GM12878 (cell line): ENCODE results near the gene DEFB126. TPM values are rescaled to one million over a fixed set of nuclear protein-coding genes. Genes with fewer than 3 reads are reported as not detected.

Source experiments
- ATAC-seq: fragments of 200-7000 bp; cut with Tn5 transposase; 3 replicates; pipeline ENCODE4 v1.9.1; 2020; ENCODE audit warnings: mild to moderate bottlenecking, moderate library complexity
- BruUV-seq: library from RNA; stranded (reverse); fragments of 400-500 nt; replicated peaks from 2 replicates; lab custom pipeline; 2021; lab: Mats Ljungman, UMichigan
- CTCF ChIA-PET: fragments of 300-600 bp; sonication (Branson Sonifier 250); formaldehyde crosslinking; extraction: SDS; loops from one replicate; lab custom pipeline; 2021; ENCODE audit warnings: inconsistent platforms; lab: Yijun Ruan, JAX
- POLR2A ChIA-PET: fragments of 350-600 bp; formaldehyde crosslinking; extraction: SDS; loops from one replicate; lab custom pipeline; 2021; ENCODE audit warnings: inconsistent platforms; lab: Charles Lee
- RAD21 ChIA-PET: fragments of 300-600 bp; sonication (Branson Sonifier 250); formaldehyde crosslinking; loops from one replicate; lab custom pipeline; 2023; ENCODE audit warnings: antibody characterized with exemption; ENCODE audit not compliant: unreplicated experiment; lab: Charles Lee
- SMC1A ChIA-PET: fragments of 300-600 bp; sonication (Branson Sonifier 250); formaldehyde crosslinking; loops from one replicate; lab custom pipeline; 2023; ENCODE audit not compliant: unreplicated experiment, uncharacterized antibody; lab: Charles Lee
- DNase-seq: peaks from one replicate; pipeline ENCODE4 v3.0.0-alpha.2; 2011; ENCODE audit warnings: low read depth, low spot score
- FAIRE-seq: peaks from 3 replicates; lab custom pipeline; 2011; peaks lifted over from hg19 to GRCh38; lab: Jason Lieb, UNC
- H2AFZ ChIP-seq: 2 replicates; pipeline ENCODE4 v1.6.0; 2011; ENCODE audit warnings: low read depth, low read length, control low read depth; ENCODE audit not compliant: control insufficient read depth
- H3K27ac ChIP-seq: 2 replicates; pipeline ENCODE4 v1.5.1; 2011; ENCODE audit warnings: control low read depth; ENCODE audit not compliant: control insufficient read depth, insufficient read depth
- H3K27me3 ChIP-seq, 2 experiments: replicated peaks in 1 of 2; 2 replicates each; pipeline versions ENCODE4 v1.6.0 to v1.6.1; 2011; ENCODE audit warnings: low read length in 1 of 2; ENCODE audit not compliant: control insufficient read depth in 2 of 2, insufficient read depth in 2 of 2
- H3K36me3 ChIP-seq, 2 experiments: 2 replicates each; pipeline ENCODE4 v1.5.1; 2011; ENCODE audit warnings: low read length in 1 of 2; ENCODE audit not compliant: control insufficient read depth in 2 of 2, insufficient read depth in 2 of 2
- H3K4me1 ChIP-seq: 2 replicates; pipeline ENCODE4 v1.6.1; 2011; ENCODE audit warnings: mild to moderate bottlenecking, low read length, moderate library complexity, mixed read lengths; ENCODE audit not compliant: control insufficient read depth, insufficient read depth
- H3K4me2 ChIP-seq: 2 replicates; pipeline ENCODE4 v1.6.0; 2011; ENCODE audit warnings: control low read depth; ENCODE audit not compliant: control insufficient read depth, insufficient read depth
- H3K4me3 ChIP-seq: fragments of 200-600 bp; sonication (generic); 2 replicates; pipeline ENCODE4 v1.5.1; 2016
- H3K79me2 ChIP-seq: 2 replicates; pipeline ENCODE4 v1.6.0; 2011; ENCODE audit warnings: low read length; ENCODE audit not compliant: control insufficient read depth, insufficient read depth
- H3K9ac ChIP-seq: 2 replicates; pipeline ENCODE4 v1.8.0; 2011; ENCODE audit warnings: low read length, control low read depth, mixed read lengths; ENCODE audit not compliant: control insufficient read depth, insufficient read depth
- H3K9me3 ChIP-seq: replicated peaks from 3 replicates; pipeline ENCODE4 v1.5.1; 2011; ENCODE audit warnings: mild to moderate bottlenecking, low read length; ENCODE audit not compliant: control insufficient read depth, insufficient read depth
- H4K20me1 ChIP-seq: 2 replicates; pipeline ENCODE4 v1.6.0; 2011; ENCODE audit not compliant: control insufficient read depth, insufficient read depth
- CTCF ChIP-seq, 3 experiments: IDR thresholded peaks in 2 of 3; conservative IDR thresholded peaks in 1 of 3; 2 replicates each; pipeline ENCODE4 v1.5.1; 2011; ENCODE audit warnings: low read depth in 3 of 3, low read length in 3 of 3, mild to moderate bottlenecking in 3 of 3, control low read depth in 2 of 3, moderate library complexity in 2 of 3, inconsistent platforms in 1 of 3, mixed read lengths in 1 of 3; ENCODE audit not compliant: control insufficient read depth in 2 of 3, insufficient read depth in 1 of 3; ENCODE audit errors: extremely low read depth in 1 of 3
- EZH2 ChIP-seq: IDR thresholded peaks from 2 replicates; pipeline ENCODE4 v1.6.1; 2012; ENCODE audit warnings: low read depth, mild to moderate bottlenecking, control low read depth, inconsistent platforms, low read length, borderline replicate concordance; ENCODE audit not compliant: control insufficient read depth
- FOS ChIP-seq: IDR thresholded peaks from 3 replicates; pipeline ENCODE4 v1.6.1; 2011; ENCODE audit warnings: borderline replicate concordance; ENCODE audit not compliant: insufficient read length; ENCODE audit errors: extremely low read depth
- MTA3 ChIP-seq: IDR thresholded peaks from 2 replicates; pipeline ENCODE4 v1.6.1; 2012; ENCODE audit warnings: low read length, inconsistent platforms, borderline replicate concordance
- NFYB ChIP-seq: IDR thresholded peaks from 2 replicates; pipeline ENCODE4 v1.6.1; 2011; ENCODE audit warnings: low read depth, mild to moderate bottlenecking, low read length, improper control_type of control experiment, moderate library complexity; ENCODE audit not compliant: insufficient read depth
- PAX8 ChIP-seq: fragments of 450-650 bp; IDR thresholded peaks from 2 replicates; pipeline ENCODE4 v1.6.1; 2017; ENCODE audit warnings: mild to moderate bottlenecking, moderate library complexity
- PBX3 ChIP-seq: IDR thresholded peaks from 2 replicates; pipeline ENCODE4 v1.6.1; 2011; ENCODE audit warnings: mild to moderate bottlenecking, low read depth, low read length, moderate library complexity; ENCODE audit not compliant: insufficient replicate concordance
- SKIL ChIP-seq: fragments of 450-650 bp; IDR thresholded peaks from 2 replicates; pipeline ENCODE4 v1.6.1; 2017; ENCODE audit warnings: mild to moderate bottlenecking, low read depth, inconsistent platforms; ENCODE audit not compliant: poor library complexity, severe bottlenecking
- SPI1 ChIP-seq: IDR thresholded peaks from 2 replicates; pipeline ENCODE4 v1.6.1; 2011; ENCODE audit warnings: low read depth, mild to moderate bottlenecking, low read length, moderate library complexity, borderline replicate concordance; ENCODE audit not compliant: insufficient read depth
- YBX1 ChIP-seq: fragments of 450-650 bp; IDR thresholded peaks from 2 replicates; pipeline ENCODE4 v1.6.1; 2016; ENCODE audit warnings: antibody characterized with exemption
- ZNF384 ChIP-seq: IDR thresholded peaks from 2 replicates; pipeline ENCODE4 v1.6.1; 2012; ENCODE audit warnings: low read depth, mild to moderate bottlenecking, low read length, improper control_type of control experiment, borderline replicate concordance
- WGBS: methylation state at CpG from one replicate; pipeline ENCODE4 v1.1.6; 2016; ENCODE audit warnings: low lambda C conversion rate; ENCODE audit not compliant: insufficient replicate concordance, insufficient coverage; ENCODE audit errors: missing lambda C conversion rate; 5-methylcytosine and 5-hydroxymethylcytosine counted together
- in situ Hi-C: fragments of 300-500 bp; cut with MboI; formaldehyde crosslinking; loops from 9 replicates; pipeline ENCODE4 v1.14.3; 2018; ENCODE audit warnings: mixed read lengths
- intact Hi-C: fragments of 100-400 bp; cut with micrococcal nuclease; formaldehyde crosslinking; loops from one replicate; pipeline ENCODE4 v1.14.2; 2022; ENCODE audit not compliant: unreplicated experiment
- polyA plus RNA-seq, 11 experiments: library from polyadenylated mRNA; depleted of rRNA in 4 of 11; unstranded in 6 of 11; stranded (reverse) in 5 of 11; fragments of >200 nt; fragmentation: Nextera tagmentation in 4 of 11; fragmentation: Illumina TruSeq in 1 of 11; extraction: Ambion mirVana in 4 of 11; extraction: Trizol in 1 of 11; gene quantifications; 1 replicate in 1 of 11; 2 replicates in 10 of 11; pipeline versions ENCODE4 v1.2.1 to v1.2.3, GENCODE V29; 2011 to 2016; ENCODE audit warnings: inconsistent platforms in 2 of 11, missing spikeins in 2 of 11, low read depth in 1 of 11
- total RNA-seq, 4 experiments: library from RNA; depleted of rRNA in 3 of 4; stranded (reverse); fragments of >200 nt in 3 of 4; fragmentation: Illumina TruSeq in 1 of 4; extraction: Trizol in 1 of 4; gene quantifications; 2 replicates each; pipeline versions ENCODE4 v1.2.1 to v1.2.3, GENCODE V29; 2013 to 2021
- TF ChIP-seq, protein P1 (sequence below): fragments of 450-650 bp; IDR thresholded peaks from 2 replicates; pipeline ENCODE4 v1.6.1; 2017; ENCODE audit warnings: mild to moderate bottlenecking

Gene DEFB126
- total and polyA plus RNA-seq, 10 of the 15 experiments (the other 5 are each of a cell fraction or from before 2014, with no cell fraction given), result not detected

- TF ChIP-seq PAX8 (no peak), YBX1 (no peak), SKIL (no peak), ZNF384 (no peak), PBX3 (no peak), NFYB (no peak)
- TF ChIP-seq, protein P1, sequence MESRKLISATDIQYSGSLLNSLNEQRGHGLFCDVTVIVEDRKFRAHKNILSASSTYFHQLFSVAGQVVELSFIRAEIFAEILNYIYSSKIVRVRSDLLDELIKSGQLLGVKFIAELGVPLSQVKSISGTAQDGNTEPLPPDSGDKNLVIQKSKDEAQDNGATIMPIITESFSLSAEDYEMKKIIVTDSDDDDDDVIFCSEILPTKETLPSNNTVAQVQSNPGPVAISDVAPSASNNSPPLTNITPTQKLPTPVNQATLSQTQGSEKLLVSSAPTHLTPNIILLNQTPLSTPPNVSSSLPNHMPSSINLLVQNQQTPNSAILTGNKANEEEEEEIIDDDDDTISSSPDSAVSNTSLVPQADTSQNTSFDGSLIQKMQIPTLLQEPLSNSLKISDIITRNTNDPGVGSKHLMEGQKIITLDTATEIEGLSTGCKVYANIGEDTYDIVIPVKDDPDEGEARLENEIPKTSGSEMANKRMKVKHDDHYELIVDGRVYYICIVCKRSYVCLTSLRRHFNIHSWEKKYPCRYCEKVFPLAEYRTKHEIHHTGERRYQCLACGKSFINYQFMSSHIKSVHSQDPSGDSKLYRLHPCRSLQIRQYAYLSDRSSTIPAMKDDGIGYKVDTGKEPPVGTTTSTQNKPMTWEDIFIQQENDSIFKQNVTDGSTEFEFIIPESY, result no peak
- TF ChIP-seq, all 136 proteins: peak for 0
Observed at GRCh38 chr20:101975-102374, 40.4 kb upstream of the DEFB126 start (continued).

- FAIRE-seq (no peak), DNase-seq (no peak), ATAC-seq (no peak)
- Histone ChIP-seq H3K4me1 (no peaks in the 10 kb centered on the region), H4K20me1 (no peaks in the 10 kb centered on the region), H3K9ac (no peak overlapping the region), H2AFZ (no peak overlapping the region), H3K27ac (no peak overlapping the region), H3K9me3 (no peaks in the 10 kb centered on the region), H3K4me3 (no peak overlapping the region), H3K79me2 (no peaks in the 10 kb centered on the region), H3K36me3 (no peaks in the 10 kb centered on the region), H3K4me2 (no peak overlapping the region), H3K27me3 (no peaks in the 10 kb centered on the region)
- POLR2A ChIA-PET, result no interaction called here
- CTCF ChIA-PET, result no interaction called here
- RAD21 ChIA-PET, result no interaction called here
- SMC1A ChIA-PET, result no interaction called here
- 4% methylated on average over 5 of the region's 5 CpGs for WGBS
- in situ Hi-C loops (no loop called here), intact Hi-C loops (no loop called here)
- BruUV-seq, result no TSS peak
- TF ChIP-seq EZH2 (no peak), SPI1 (no peak), FOS (no peak), MTA3 (no peak), CTCF (IDR thresholded peaks at IDR 0.05 in 2 of 3, conservative IDR thresholded peaks at IDR 0.05 in 1 of 3; ENCODE audit: control insufficient read depth in 2 of 3, extremely low read depth in 1 of 3, insufficient read depth in 1 of 3, low read depth in 3 of 3, low read length in 3 of 3) (no peak)
Observed at GRCh38 chr20:103456-103855, 38.9 kb upstream of the DEFB126 start.
